HuH-7.5 (cell line): ENCODE data around the gene FAM168A.
"Not testable (repeated sequence)": the region's sequence is repeated elsewhere in the genome, so short reads cannot be mapped to it uniquely, and the experiment has no call there.

Source experiments
- DNase-seq: peaks from one replicate; pipeline ENCODE4 v3.0.0; 2011; ENCODE audit warnings: low spot score

The FAM168A gene

DNA sequence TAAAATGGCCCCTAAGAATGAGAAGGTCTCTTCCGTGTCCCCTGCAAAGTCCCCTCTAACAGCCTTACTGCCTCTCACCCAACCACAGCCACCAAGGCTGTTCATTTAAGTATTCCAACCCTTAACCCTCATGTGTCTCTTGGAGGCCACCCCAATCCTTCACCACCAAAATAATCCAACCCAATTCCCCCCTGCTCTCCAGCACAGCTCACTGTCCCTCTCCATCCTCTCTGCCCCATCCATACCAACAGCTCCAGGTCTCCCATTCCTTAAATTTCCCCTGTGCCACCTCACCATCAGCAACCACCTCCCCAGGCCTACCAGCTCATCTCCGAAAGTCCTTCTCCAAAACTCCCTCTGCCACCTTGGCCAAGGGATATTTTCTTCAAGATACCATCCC, 1.4 kb downstream of the FAM168A start:
- DNase-seq: no peak

DNA sequence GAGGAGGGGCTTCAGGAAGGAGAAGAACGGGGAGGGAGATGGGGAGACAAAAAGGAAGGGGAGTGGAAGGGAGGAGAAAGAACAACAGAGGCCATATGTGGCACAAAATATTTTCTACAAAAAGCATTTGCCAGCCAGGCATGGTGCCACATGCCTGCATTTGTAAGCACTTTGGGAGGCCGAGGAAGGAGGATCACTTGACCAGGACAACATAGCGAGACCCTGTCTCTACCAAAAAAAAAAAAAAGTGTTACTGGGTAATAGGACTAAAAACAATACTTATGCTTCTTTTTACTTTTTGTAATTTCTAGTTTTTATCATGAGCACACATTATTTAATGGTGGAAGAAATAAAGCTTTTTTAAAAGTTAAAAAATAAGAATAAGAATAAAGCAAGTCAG, 5.3 kb downstream of the FAM168A start:
- no peak for DNase-seq

DNA sequence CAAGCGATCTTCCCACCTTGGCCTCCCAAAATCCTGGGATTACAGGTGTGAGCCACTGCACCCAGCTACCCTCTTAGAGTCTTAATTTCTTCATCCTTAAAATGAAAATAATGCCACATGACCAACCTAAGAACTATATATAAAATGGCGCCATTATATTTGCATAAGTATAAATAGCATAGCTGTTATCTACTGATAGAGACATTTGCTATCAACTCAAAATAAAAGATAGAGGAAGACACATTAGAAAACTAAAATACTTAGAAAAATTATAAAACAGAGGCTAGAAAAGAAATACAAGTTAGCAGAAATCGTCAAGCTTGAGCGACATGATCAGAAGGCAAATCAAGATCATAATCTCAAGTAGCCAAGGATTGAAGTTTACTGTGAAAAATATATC, 6.2 kb downstream of the FAM168A start:
- DNase-seq: no peak

DNA sequence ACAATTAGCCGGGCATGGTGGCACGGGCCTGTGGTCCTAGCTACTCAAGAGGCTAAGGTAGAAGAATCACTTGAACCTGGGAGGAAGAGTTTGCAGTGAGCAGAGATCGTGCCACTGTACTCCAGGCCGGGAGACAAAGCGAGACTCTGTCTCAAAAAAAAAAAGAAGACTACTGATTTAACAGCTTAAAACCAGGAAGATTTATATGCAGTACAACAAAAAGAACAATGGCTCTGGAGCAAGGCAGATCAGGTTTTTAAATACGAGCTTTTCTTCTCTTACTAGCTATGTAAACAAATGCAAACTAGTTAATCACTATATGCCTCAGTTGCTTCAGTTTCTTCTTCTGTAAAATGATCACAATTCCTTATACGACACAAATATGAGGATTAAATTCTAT, 6.9 kb downstream of the FAM168A start:
- DNase-seq: no peak

DNA sequence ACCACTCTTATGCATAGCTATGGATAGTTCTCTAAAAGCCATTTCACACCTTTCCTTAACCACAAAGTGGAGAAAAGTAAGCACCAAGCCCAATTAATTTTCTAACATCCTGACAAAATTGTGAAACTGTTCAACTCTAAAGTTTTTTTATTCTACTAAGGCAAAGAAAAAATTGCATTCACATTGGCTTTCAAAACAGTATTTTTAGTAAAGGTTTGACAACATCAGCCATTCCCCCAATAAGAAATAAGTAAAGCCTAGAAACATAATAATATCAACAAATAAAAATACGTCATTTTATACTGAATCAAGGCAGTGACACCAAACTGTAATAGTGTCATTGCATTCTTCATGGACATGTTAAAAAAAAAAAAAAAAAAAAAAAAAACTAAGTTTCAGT, 11.1 kb downstream of the FAM168A start:
- no peak for DNase-seq

DNA sequence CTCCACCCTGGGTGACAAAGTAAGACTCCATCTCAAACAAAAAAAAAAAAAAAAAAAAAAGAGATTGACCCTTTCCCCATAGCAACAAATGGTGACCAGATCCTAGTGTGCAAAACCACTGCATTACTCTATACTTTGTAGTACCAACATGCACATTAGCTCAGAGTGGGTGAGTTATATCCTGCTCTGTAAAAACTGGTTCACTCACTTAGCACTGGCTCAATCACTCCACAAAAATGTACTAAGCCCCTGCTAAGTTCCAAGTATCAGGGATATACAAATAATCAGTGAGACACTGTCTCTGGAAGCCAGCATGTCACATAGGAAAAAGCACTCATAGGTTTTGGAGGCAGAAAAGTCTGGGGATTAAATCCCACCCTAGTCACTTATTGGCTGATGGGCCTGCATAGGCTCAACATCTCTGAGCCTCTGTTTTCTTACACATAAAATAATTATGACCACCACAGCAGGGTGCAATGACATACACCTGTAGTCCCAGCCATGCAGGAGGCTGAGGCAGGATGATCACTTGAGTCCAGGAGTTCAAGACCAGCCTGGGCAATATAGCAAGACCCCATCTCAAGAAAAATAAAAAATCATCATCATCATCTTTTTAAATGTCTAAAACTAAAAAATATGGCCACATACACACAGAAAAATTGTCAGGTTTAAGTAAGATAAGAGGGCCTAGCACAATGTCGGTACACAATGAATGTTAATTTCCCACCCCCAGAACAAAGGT, 11.9 kb downstream of the FAM168A start:
- DNase-seq: no peak

DNA sequence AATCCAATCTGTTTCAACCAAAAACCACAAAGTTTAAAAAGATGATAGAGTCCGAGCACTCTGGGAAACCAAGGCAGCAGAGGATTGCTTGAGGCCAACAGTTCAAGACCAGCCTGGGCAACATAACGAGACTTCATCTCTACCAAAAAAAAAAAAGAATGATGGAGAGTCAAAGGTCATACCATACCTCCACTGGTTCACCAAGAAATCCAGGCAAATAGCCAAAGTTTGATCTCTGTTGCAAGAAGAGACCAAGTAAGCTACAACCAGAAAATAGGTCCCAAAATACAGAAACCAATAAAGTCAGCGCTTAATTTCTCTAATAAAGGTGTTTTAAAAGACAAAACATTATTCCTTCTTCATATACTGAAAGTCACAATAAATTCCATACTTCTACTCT, 13.1 kb downstream of the FAM168A start:
- DNase-seq: no peak

DNA sequence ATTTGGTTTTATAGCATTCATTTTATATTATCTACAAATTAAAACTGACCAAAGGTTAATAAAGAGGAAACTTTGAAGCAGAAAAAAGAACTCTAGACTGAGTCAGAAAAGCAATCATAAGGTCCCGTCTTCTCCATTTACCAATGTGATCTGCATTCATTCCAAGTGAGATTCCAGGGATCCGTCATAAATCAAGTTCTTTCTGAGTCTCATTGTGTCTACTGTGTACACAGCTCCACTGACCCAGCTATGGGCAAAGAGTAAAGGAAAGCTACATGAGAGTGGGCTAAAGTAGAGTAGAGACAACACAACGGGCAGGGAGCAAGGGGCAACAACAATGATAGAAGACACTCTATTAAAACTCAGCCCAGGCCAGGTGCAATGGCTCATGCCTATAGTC, 15.3 kb downstream of the FAM168A start:
- DNase-seq: no peak

DNA sequence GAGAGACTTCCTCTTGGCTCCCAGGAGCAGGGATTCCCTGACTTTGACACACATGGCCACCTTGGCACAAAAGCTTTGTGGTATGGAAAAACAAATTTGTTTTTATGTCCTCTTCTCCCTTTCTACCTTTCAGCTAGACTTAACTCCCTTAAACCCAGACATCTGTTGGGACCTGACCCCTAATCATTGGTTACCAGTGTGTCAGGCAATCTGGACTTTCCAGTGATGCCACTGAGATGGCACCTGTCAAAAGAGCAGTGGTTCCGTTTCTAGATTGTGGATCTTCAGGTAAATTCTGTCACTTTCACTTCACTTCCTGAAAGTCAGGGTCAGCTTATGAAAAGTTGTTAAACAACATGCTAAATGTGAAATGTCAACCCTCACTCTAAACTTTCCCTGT, 17.2 kb downstream of the FAM168A start:
- not testable (repeated sequence) for DNase-seq

DNA sequence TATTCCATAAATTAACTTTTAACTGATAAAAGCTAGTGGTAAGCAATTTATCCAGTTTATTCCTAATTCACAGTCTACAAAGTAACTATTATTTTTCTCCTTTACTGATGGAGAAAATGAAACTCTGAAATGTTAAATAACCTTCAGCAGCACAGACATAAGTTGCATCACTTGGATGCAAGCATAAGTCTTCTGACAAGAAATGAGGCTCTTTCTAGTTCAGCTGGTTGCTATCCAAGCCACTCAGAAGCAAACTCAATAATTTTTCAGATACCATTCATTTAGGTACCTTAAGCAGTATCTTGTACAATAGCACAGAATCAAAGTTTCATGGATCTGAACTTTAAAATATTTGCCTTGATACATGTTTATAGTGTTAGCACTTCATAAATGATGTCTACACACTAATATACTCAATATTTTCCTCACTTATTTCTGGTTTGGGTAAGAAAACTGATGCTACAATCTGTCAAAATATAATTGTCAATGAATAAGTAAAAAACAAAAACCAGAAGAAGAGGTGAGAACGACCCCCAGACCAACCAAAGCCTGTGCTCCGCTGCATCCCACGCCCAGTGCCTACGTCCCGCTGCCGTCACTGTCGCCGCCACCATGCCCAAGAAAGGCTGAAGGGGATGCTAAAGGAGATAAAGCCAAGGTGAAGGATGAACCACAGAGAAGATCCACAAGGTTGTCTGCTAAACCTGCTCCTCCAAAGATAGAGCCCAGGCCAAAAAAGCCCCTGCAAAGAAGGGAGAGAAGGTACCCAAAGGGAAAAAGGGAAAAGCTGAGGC, 18.1 kb downstream of the FAM168A start:
- DNase-seq: no peak

DNA sequence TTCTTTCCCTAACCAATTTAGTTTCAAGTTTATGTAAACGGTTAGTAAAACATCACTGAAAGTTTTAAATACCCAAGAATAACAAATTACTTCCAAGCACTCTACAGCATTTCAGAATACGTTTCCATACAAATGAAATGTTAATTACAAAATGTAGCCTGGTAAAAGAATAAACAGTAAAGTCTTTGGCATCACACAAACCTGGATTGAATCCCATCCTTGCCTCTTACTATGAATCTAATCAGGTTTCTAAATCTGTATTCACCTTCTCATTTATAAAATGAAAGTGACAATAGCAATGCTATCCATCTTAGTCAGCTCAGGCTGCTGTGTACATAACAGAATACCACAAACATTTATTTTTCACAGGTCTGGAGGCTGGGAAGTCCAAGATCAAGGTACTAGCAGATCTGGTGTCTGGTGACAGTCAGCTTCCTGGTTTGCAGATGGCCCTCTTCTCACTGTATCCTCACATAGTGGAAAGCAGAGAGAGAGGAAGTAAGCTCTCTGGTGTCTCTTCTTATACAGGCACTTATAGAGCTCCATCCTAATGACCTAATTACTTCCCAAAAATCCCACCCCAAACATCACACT, 19.2 kb downstream of the FAM168A start:
- no peak for DNase-seq

DNA sequence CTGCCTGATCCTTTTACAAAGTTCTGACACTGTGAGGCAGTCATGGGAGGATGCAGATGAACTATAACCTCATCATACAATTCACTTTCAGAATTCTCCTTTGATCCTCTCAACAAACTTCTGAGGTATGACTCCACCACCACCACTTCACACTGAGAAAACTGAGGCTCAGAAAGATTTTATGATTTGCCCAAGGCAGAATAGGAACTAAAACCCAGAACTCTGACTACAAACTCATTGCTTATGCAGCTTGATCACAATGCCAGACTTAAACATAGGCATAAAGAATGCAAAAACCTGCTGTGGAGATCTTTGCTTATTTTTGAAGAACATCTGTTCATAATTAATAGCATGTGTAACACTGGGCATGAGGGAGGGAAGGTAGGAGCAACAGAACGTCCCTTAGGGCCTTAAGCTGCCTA, 20.4 kb downstream of the FAM168A start:
- no peak for DNase-seq

DNA sequence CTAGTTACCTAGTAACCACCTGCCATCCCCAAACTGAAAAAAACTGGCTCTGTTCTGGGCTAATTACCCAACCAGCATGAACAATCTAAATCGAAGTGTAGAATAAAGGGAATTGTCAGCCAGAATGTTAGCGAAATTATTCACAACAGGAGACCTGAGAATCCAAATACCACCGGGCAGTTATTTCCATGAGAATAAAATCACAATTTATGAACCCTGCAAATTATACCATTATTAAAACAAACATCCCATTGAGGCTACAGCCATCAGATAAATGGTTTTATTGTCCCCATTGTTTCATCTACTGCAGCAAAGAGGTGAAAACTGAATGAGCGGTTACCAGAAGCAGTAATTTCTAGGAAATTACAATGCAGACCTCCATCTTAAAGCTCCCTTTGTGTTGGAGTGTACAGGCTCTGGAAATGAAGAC, 21.7 kb downstream of the FAM168A start:
- no peak for DNase-seq

DNA sequence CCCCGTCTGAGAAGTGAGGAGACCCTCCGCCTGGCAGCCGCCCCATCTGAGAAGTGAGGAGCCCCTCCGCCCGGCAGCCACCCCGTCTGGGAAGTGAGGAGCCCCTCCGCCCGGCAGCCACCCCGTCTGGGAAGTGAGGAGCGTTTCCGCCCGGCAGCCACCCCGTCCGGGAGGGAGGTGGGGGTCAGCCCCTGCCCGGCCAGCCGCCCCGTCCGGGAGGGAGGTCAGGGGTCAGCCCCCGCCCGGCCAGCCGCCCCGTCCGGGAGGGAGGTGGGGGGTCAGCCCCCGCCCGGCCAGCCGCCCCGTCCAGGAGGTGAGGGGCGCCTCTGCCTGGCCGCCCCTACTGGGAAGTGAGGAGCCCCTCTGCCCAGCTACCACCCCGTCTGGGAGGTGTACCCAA, 25.9 kb downstream of the FAM168A start:
- DNase-seq: not testable (repeated sequence)

DNA sequence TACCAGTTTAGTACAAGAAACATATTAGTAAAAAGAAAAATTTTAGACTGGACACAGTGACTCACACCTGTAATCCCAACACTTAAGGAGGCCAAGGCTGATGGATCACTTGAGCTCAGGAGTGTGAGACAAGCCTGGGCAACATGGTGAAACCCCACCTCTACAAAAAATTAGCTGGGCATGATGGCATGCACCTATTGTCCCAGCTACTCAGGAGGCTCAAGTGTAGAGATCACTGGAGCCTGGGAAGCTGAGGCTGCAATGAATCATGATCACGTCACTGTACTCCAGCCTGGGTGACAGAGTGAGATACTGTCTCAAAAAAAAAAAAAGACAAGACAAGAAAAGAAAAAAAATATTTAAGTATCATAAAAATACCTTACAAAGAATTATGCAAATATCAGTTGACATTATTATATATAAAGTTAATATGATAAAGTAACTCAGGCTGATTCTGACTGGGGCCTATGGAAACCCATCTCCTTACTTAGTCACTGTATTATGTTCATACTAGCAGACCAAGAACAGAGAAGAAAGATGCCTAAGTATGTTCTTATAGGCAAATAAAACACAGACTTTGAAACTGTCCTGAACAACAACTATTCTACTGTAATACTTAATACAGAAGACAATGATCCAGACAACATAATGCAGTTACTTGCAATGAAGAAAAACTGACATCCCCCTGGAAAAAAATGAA, 27.3 kb downstream of the FAM168A start:
- DNase-seq: no peak

DNA sequence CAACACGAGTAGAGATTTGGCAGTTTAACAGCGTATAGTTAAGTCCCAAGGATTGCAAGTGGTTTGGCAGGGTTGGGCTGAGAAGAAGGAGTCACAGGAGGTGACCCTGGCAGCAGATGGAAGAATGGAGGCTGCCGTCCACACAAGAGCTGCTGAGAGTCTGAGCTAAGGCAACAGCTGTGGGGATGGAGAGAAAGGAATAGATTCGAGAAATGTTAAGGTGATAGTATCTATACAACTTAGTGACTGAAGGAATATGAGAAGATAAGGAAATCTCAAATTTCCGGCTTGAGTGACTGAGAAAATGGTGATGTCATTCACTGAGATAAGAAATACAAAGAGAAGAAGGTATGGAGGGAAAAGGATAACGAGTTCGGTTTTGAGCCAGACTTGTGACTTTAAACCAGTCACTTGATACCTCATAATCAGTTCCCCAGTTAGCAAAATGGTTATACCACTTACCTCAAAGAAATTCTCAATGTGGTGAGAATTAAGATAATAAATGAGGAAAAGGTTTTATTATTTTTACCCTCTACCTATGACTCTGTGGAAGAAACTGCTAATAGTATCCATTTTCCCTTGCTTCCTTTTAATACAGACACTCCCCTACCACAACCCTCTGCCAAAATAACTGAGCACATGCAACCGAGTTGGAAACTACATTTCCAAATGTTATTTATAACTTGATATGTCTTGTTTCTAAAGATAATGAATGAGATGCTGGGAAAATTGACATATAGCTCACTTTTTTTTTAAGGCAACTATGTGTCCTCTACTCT, 30.7 kb downstream of the FAM168A start:
- no peak for DNase-seq

DNA sequence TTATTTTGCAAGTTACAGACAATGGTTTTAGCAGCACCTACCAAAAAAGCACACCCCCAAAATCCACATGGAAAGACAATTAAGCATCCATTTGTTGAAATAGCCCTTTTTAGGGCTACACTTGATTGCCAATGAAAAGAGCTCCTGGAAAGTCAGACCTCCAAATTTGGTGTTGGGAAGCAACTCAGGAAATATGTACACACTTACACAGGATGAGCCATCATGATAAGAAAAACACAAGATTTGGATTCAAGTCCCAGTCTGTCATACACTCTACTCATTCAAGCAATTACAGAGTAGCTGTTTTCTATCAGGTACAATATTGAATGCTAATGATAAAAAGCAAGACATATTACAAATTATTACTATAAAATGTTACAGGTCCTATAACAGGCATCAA, 31.5 kb downstream of the FAM168A start:
- no peak for DNase-seq

DNA sequence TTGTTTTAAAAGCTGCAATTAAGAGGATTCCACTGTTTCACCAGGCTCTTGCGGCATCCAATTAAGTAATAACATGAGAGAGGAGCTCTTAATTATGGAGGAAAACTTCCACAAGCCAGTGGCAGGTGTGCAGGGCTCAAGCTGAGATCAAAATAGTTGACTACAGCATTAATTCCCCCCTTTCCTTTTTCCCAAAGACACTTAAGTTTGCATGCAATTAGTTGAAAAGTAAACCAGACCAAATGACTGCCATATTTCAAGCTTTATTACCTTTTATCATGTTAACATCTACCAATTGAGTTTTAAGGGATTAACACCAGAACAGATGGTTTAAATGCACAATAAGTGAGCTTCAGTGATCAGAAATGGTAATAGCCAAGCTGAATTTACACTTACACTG, 32.1 kb downstream of the FAM168A start:
- no peak for DNase-seq

DNA sequence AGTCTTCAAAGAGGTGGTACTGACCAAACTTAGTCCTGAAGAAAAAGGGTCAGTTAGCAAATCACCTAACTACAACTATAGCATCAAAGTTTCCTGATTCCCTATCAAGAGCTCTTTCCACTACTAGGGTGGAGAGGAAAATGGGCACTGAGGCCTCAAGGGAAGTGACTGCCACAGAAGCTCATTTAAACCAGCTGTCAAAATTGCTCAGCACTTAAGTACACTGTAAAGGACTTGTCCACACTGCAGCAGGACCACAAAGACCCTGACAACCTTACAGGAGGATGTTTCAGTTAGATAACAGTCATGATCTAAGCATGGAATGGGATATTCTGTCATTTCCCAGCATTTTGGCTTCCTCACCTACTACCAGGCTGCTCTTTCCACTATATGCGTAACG, 33.0 kb downstream of the FAM168A start:
- DNase-seq: no peak

DNA sequence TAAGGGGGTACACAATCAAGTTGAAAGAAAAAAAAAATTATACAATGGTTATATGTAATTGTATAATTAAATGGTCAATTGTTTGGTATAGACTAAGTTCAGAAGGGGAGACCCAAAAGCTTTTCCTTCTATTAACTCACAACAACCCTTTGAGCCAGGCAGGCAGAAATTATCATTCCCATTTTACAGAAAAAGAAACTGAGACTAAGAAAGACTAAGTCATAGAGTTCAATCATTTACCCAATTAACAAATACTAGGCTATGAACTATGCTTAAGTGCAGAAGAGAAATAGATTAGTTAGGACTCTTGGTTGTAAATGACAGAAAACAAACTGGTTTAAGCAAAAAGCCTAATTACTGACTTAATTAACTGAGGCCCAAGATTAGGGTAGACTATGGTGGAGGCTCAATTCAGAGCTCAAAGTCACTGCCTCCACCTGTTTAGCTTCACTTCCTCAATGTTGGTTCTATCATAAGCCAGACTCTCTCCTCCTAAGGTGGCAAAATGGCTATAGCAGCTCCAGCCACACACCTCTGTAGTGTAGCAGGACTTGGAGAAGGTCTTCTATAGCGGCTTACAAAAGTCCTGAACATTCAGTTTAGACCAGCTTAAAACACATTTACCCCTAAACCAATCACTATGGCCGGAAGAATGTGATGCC, 34.2 kb downstream of the FAM168A start:
- DNase-seq: no peak

DNA sequence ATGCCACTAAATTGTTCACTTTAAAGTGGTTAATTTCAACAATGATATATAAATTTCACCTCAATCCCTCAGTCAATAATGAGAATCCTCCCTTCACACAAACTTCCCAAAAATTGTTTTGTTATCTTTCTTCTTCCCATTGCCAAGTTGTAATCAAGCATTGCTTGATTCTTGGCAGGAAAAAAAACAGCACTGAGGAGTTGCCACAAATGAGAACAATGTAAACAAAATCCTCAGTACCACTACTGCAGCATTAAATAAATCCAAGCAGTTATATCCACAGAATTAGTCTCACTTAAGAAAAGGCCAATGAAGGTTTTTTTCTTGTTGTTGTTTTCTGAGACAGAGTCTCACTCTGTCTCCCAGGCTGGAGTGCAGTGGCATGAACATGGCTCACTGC, 38.2 kb downstream of the FAM168A start:
- DNase-seq: no peak
